ENCODE measurements around the gene SLC23A3. TPM values are rescaled to one million over a fixed set of nuclear protein-coding genes. Genes with fewer than 3 reads are reported as not detected.

SLC23A3 gene
- total RNA-seq, 1 experiment from 2014 or later, result 1.7 TPM

GRCh38 chr2:219123356-219124135 lies 46.3 kb downstream of the SLC23A3 start:
- Histone ChIP-seq H3K36me3 (ENCODE audit: low read depth, low read length) (no peaks in the 10 kb centered on the region), H3F3A (ENCODE audit: low read length, unreplicated experiment) (peaks cover 8% of the 10 kb centered on the region), H3K9me2 (replicated peaks; ENCODE audit: low read length) (no peaks in the 10 kb centered on the region), H3K27ac (ENCODE audit: low read length) (no peak overlapping the region), H3K4me2 (ENCODE audit: low read length) (no peak overlapping the region), H2AFZ (ENCODE audit: low read length) (no peak overlapping the region), H3K4me1 (ENCODE audit: insufficient read depth, low read length) (peaks cover 61% of the 10 kb centered on the region), H3K27me3 (ENCODE audit: low read length) (no peaks in the 10 kb centered on the region), H4K20me1 (ENCODE audit: low read length) (0 out of 2 replicates have a peak, but pooled peaks cover 4% of the 10 kb centered on the region), H3K9me3 (ENCODE audit: low read length) (no peaks in the 10 kb centered on the region), H3K4me3 (ENCODE audit: low read length) (no peak overlapping the region), H3K9ac (ENCODE audit: low read length) (no peak overlapping the region), H3K79me2 (ENCODE audit: low read length) (no peaks in the 10 kb centered on the region)
- ChIA-PET POLR2A (ENCODE audit: unreplicated experiment) (interaction anchor here (0.7 kb wide), 1 partner anchor 35 kb away, joined by 3 read pairs; no protein-coding TSS in a partner anchor), CTCF (interaction anchor here (1.0 kb wide), 1 partner anchor 31 kb away, joined by 6 read pairs; no protein-coding TSS in a partner anchor)
- intact Hi-C loops (cut with micrococcal nuclease), result loop anchor here (2.0 kb wide), 1 partner anchor 31 kb away; no protein-coding TSS in a partner anchor
- no peak for DNase-seq
- BruUV-seq (replicated peaks), result no TSS peak
- no peak for ATAC-seq
- no peak for TF ChIP-seq CTCF (conservative IDR thresholded peaks at IDR 0.05; ENCODE audit: low read depth, low read length)
- no peak for TF ChIP-seq EZH2phosphoT487 (IDR thresholded peaks at IDR 0.05; ENCODE audit: borderline replicate concordance, low read length)
- no peak for TF ChIP-seq EZH2 (IDR thresholded peaks at IDR 0.05; ENCODE audit: low read length, unreplicated experiment)

GRCh38 chr2:219122202-219122980 lies 47.4 kb downstream of the SLC23A3 start:
- TF ChIP-seq EZH2phosphoT487 (IDR thresholded peaks at IDR 0.05; ENCODE audit: borderline replicate concordance, low read length), result no peak
- no peak for TF ChIP-seq EZH2 (IDR thresholded peaks at IDR 0.05; ENCODE audit: low read length, unreplicated experiment)
- no peak for TF ChIP-seq CTCF (conservative IDR thresholded peaks at IDR 0.05; ENCODE audit: low read depth, low read length)
- intact Hi-C loops (cut with micrococcal nuclease), result no loop called here
- DNase-seq (peak; percentile 63), ATAC-seq (no peak)
- H3K79me2 ChIP-seq (ENCODE audit: low read length), result no peaks in the 10 kb centered on the region
- H3K9ac ChIP-seq (ENCODE audit: low read length), result no peak overlapping the region
- ChIA-PET POLR2A (ENCODE audit: unreplicated experiment) (no interaction called here), CTCF (interaction anchor here (1.1 kb wide), 1 partner anchor 64 kb away, joined by 4 read pairs; no protein-coding TSS in a partner anchor)
- H3K4me2 ChIP-seq (ENCODE audit: low read length), result 0 out of 2 replicates have a peak overlapping the region, but pooled peaks have one; percentile 17
- H3K4me3 ChIP-seq (ENCODE audit: low read length), result no peak overlapping the region
- H3K27ac ChIP-seq (ENCODE audit: low read length), result no peak overlapping the region
- H3K9me2 ChIP-seq (replicated peaks; ENCODE audit: low read length), result no peaks in the 10 kb centered on the region
- peaks cover 53% of the 10 kb centered on the region for H3K4me1 ChIP-seq (ENCODE audit: insufficient read depth, low read length)
- no peaks in the 10 kb centered on the region for H3K27me3 ChIP-seq (ENCODE audit: low read length)
- BruUV-seq (replicated peaks), result TSS peak; percentile 45
- peaks cover 8% of the 10 kb centered on the region for H3F3A ChIP-seq (ENCODE audit: low read length, unreplicated experiment)
- no peaks in the 10 kb centered on the region for H3K36me3 ChIP-seq (ENCODE audit: low read depth, low read length)
- no peaks in the 10 kb centered on the region for H3K9me3 ChIP-seq (ENCODE audit: low read length)
- H2AFZ ChIP-seq (ENCODE audit: low read length), result no peak overlapping the region
- H4K20me1 ChIP-seq (ENCODE audit: low read length), result 0 out of 2 replicates have a peak, but pooled peaks cover 4% of the 10 kb centered on the region
